Trophoblast cell (in vitro differentiated cells and primary cell): ENCODE measurements around the gene VCAM1.
"Not testable (repeated sequence)": the region's sequence is repeated elsewhere in the genome, so short reads cannot be mapped to it uniquely, and the experiment has no call there.

ENCODE experiments used
- DNase-seq, 2 donors: peaks; one replicate each; pipeline ENCODE4 v3.0.0-alpha.2; 2016
- H2AFZ ChIP-seq: 2 replicates; pipeline ENCODE4 v1.6.1; 2013; ENCODE audit warnings: low read length, moderate library complexity, mild to moderate bottlenecking; ENCODE audit not compliant: insufficient read depth, poor library complexity
- H2AK5ac ChIP-seq: 2 replicates; pipeline ENCODE4 v1.6.1; 2013; ENCODE audit warnings: mild to moderate bottlenecking, low read length
- H2BK120ac ChIP-seq: 2 replicates; pipeline ENCODE4 v1.6.1; 2013; ENCODE audit warnings: low read length, mild to moderate bottlenecking, moderate library complexity; ENCODE audit not compliant: insufficient read depth, poor library complexity
- H2BK12ac ChIP-seq: 2 replicates; pipeline ENCODE4 v1.6.1; 2013; ENCODE audit warnings: mild to moderate bottlenecking, low read length, moderate library complexity
- H2BK5ac ChIP-seq: 2 replicates; pipeline ENCODE4 v1.6.1; 2013; ENCODE audit warnings: low read length, low read depth, moderate library complexity, mild to moderate bottlenecking; ENCODE audit not compliant: poor library complexity
- H3K14ac ChIP-seq: 2 replicates; pipeline ENCODE4 v1.6.1; 2013; ENCODE audit warnings: mild to moderate bottlenecking, low read length
- H3K18ac ChIP-seq: 2 replicates; pipeline ENCODE4 v1.6.1; 2013; ENCODE audit warnings: mild to moderate bottlenecking, low read length
- H3K23ac ChIP-seq: 2 replicates; pipeline ENCODE4 v1.6.1; 2013; ENCODE audit warnings: low read length
- H3K27ac ChIP-seq: 2 replicates; pipeline ENCODE4 v1.5.1; 2013; ENCODE audit warnings: low read depth, mild to moderate bottlenecking, inconsistent platforms, low read length, moderate library complexity
- H3K27me3 ChIP-seq: 2 replicates; pipeline ENCODE4 v1.6.1; 2013; ENCODE audit warnings: inconsistent platforms, mild to moderate bottlenecking, low read length, moderate library complexity; ENCODE audit not compliant: insufficient read depth
- H3K36me3 ChIP-seq, 2 experiments: 1 replicate in 1 of 2; 2 replicates in 1 of 2; pipeline ENCODE4 v1.6.1; 2013; ENCODE audit warnings: low read length in 2 of 2, mild to moderate bottlenecking in 2 of 2, moderate library complexity in 1 of 2; ENCODE audit not compliant: insufficient read depth in 2 of 2, control insufficient read depth in 1 of 2
- H3K4ac ChIP-seq: 2 replicates; pipeline ENCODE4 v1.6.1; 2013; ENCODE audit warnings: low read depth, mild to moderate bottlenecking, low read length, moderate library complexity
- H3K4me1 ChIP-seq, 2 experiments: 1 replicate in 1 of 2; 2 replicates in 1 of 2; pipeline ENCODE4 v1.6.1; 2013; ENCODE audit warnings: low read length in 2 of 2, mild to moderate bottlenecking in 2 of 2, moderate library complexity in 1 of 2; ENCODE audit not compliant: insufficient read depth in 2 of 2, control insufficient read depth in 1 of 2
- H3K4me2 ChIP-seq: 2 replicates; pipeline ENCODE4 v1.6.1; 2013; ENCODE audit warnings: inconsistent platforms, mild to moderate bottlenecking, low read length, moderate library complexity
- H3K4me3 ChIP-seq: 2 replicates; pipeline ENCODE4 v1.5.1; 2013; ENCODE audit warnings: mild to moderate bottlenecking, low read depth, low read length, inconsistent platforms
- H3K79me1 ChIP-seq: one replicate; pipeline ENCODE4 v1.6.1; 2013; ENCODE audit warnings: low read length
- H3K79me2 ChIP-seq: 2 replicates; pipeline ENCODE4 v1.6.1; 2013; ENCODE audit warnings: low read length, mild to moderate bottlenecking; ENCODE audit not compliant: control insufficient read depth, insufficient read depth, poor library complexity
- H3K9ac ChIP-seq: 2 replicates; pipeline ENCODE4 v1.6.1; 2013; ENCODE audit warnings: mild to moderate bottlenecking, low read length
- H3K9me3 ChIP-seq: 2 replicates; pipeline ENCODE4 v1.6.1; 2013; ENCODE audit warnings: low read depth, mild to moderate bottlenecking, control low read depth, inconsistent platforms, low read length; ENCODE audit not compliant: insufficient read depth
- H4K12ac ChIP-seq: 2 replicates; pipeline ENCODE4 v1.6.1; 2013; ENCODE audit warnings: low read depth, mild to moderate bottlenecking, low read length, moderate library complexity
- H4K8ac ChIP-seq: 2 replicates; pipeline ENCODE4 v1.6.1; 2013; ENCODE audit warnings: low read depth, mild to moderate bottlenecking, low read length, moderate library complexity
- H4K91ac ChIP-seq: one replicate; pipeline ENCODE4 v1.6.1; 2013; ENCODE audit warnings: low read depth, mild to moderate bottlenecking, low read length, moderate library complexity
- WGBS: extraction: QIAGEN DNeasy Blood & Tissue Kit; methylation state at CpG from one replicate; pipeline ENCODE4 v1.1.7; 2013; ENCODE audit warnings: missing lambda C conversion rate; ENCODE audit not compliant: insufficient read length, insufficient coverage; ENCODE audit errors: extremely low coverage; 5-methylcytosine and 5-hydroxymethylcytosine counted together

VCAM1 gene

GRCh38 chr1:100710906-100711682 is 8.4 kb upstream of the VCAM1 start:
- H3K27me3 ChIP-seq: no peaks in the 10 kb centered on the region

DNA sequence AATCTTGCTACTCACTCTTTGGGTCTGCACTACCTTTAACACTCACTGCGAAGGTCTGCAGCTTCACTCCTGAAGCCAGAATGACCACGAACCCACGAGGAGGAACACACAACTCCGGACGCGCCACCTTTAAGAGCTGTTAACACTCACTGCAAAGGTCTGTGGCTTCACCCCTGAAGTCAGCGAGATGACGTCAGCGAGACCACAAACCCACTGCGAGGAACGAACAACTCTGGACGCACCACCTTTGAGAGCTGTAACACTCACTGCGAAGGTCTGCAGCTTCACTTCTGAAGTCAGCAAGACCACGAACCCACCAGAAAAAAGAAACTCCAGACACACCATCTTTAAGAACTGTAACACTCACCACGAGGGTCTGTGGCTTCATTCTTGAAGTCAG is 6.5 kb upstream of the VCAM1 start:
- H3K4me2 ChIP-seq, H3K18ac ChIP-seq, H2BK5ac ChIP-seq, H2AFZ ChIP-seq, H2BK120ac ChIP-seq, H3K9me3 ChIP-seq, H3K4ac ChIP-seq, H3K27ac ChIP-seq, H3K79me1 ChIP-seq, H4K8ac ChIP-seq, H3K4me3 ChIP-seq, H2BK12ac ChIP-seq, H3K23ac ChIP-seq, H3K27me3 ChIP-seq, H4K91ac ChIP-seq, H4K12ac ChIP-seq, H3K4me1 ChIP-seq, H3K79me2 ChIP-seq, DNase-seq, H3K36me3 ChIP-seq, H3K9ac ChIP-seq: not testable (repeated sequence)
- peak overlapping the region; percentile 56 for H3K14ac ChIP-seq
- no CpG with 5 or more reads among the region's 15 CpGs for WGBS
- H2AK5ac ChIP-seq: peak overlapping the region; percentile 54

More at GRCh38 chr1:100710906-100711682, 8.4 kb upstream of the VCAM1 start:
- Histone ChIP-seq H4K8ac (no peak overlapping the region), H3K4me1 (peaks cover 3% of the 10 kb centered on the region in 2 experiments), H2BK5ac (no peak overlapping the region), H3K14ac (no peak overlapping the region), H3K79me2 (no peaks in the 10 kb centered on the region), H4K12ac (no peak overlapping the region), H2BK12ac (no peak overlapping the region), H3K18ac (no peak overlapping the region), H3K4me3 (no peak overlapping the region), H3K9me3 (no peaks in the 10 kb centered on the region), H3K23ac (no peak overlapping the region), H3K9ac (no peak overlapping the region), H3K27ac (no peak overlapping the region), H3K4me2 (no peak overlapping the region), H2AK5ac (no peak overlapping the region), H2BK120ac (no peak overlapping the region), H4K91ac (no peak overlapping the region), H3K4ac (no peak overlapping the region), H2AFZ (no peak overlapping the region), H3K36me3 (no peaks in the 10 kb centered on the region), H3K79me1 (no peaks in the 10 kb centered on the region)
- peak in 1 of 2 donors; percentile 9 for DNase-seq
- no CpG with 5 or more reads among the region's 1 CpG for WGBS

DNA sequence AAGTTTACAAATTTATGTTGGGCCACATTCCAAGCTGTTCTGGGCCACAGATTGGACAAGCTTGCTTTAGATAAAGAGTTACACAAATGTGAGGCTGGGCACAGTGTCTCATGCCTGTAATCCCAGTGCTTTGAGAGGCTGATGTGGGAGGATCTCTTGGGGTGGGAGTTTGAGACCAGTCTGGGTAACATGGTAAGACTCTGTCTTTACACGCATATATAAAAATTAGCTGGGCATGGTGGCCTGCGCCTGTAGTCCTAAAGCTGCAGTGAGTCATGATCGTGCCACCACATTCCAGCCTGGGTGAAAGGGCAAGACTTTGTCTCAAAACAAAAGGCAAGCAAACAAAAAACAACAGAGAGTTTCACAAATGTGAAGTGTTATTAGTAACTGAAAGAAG is 5.9 kb upstream of the VCAM1 start:
- H3K4me2 ChIP-seq: no peak overlapping the region
- no CpG with 5 or more reads among the region's 3 CpGs for WGBS
- H4K12ac ChIP-seq: no peak overlapping the region
- H3K4me1 ChIP-seq: peaks cover 3% of the 10 kb centered on the region in 2 experiments
- H2BK5ac ChIP-seq: no peak overlapping the region
- H3K4ac ChIP-seq: no peak overlapping the region
- H3K79me1 ChIP-seq: no peaks in the 10 kb centered on the region
- H3K27ac ChIP-seq: no peak overlapping the region
- H2BK120ac ChIP-seq: no peak overlapping the region
- no peak overlapping the region for H3K14ac ChIP-seq
- no peak overlapping the region for H3K9ac ChIP-seq
- no peak overlapping the region for H4K8ac ChIP-seq
- no peak overlapping the region for H3K18ac ChIP-seq
- H4K91ac ChIP-seq: no peak overlapping the region
- H2AFZ ChIP-seq: no peak overlapping the region
- H3K36me3 ChIP-seq: no peaks in the 10 kb centered on the region
- H2AK5ac ChIP-seq: no peak overlapping the region
- no peak overlapping the region for H3K4me3 ChIP-seq
- DNase-seq: peak; percentile 19 to 57
- H2BK12ac ChIP-seq: no peak overlapping the region
- no peaks in the 10 kb centered on the region for H3K9me3 ChIP-seq
- no peak overlapping the region for H3K23ac ChIP-seq
- no peaks in the 10 kb centered on the region for H3K79me2 ChIP-seq
- H3K27me3 ChIP-seq: no peaks in the 10 kb centered on the region

DNA sequence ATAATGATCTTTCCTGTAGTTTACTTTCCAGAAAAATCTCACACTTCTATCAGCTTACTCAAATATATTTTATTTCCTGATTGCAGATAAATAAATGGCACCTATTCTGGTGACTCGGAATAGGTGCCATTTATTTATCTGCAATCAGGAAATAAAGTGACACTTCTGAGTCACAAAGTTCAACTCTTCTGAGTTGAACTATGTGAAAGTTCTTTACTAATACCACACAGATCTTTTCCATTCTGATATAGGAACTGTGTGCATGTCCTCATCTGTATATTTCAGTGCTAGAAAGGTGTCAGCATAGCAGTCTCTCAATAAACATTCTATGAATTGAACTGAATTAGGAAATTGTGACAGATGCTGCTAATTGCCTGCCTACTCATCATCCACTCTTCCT is 4.9 kb upstream of the VCAM1 start:
- WGBS: no CpG with 5 or more reads among the region's 1 CpG
- no peaks in the 10 kb centered on the region for H3K27me3 ChIP-seq
- H3K14ac ChIP-seq: no peak overlapping the region
- no peak overlapping the region for H3K18ac ChIP-seq
- no peak overlapping the region for H2BK12ac ChIP-seq
- H2BK5ac ChIP-seq: no peak overlapping the region
- no peak overlapping the region for H3K27ac ChIP-seq
- no peak overlapping the region for H3K4me3 ChIP-seq
- no peaks in the 10 kb centered on the region for H3K9me3 ChIP-seq
- H2BK120ac ChIP-seq: no peak overlapping the region
- no peak overlapping the region for H4K12ac ChIP-seq
- H2AFZ ChIP-seq: no peak overlapping the region
- no peak overlapping the region for H3K4me2 ChIP-seq
- no peak overlapping the region for H4K8ac ChIP-seq
- no peaks in the 10 kb centered on the region for H3K36me3 ChIP-seq
- no peak overlapping the region for H2AK5ac ChIP-seq
- H3K4ac ChIP-seq: no peak overlapping the region
- H3K4me1 ChIP-seq: peaks cover 3% of the 10 kb centered on the region in 2 experiments
- no peak for DNase-seq
- no peak overlapping the region for H3K9ac ChIP-seq
- H3K23ac ChIP-seq: no peak overlapping the region
- no peaks in the 10 kb centered on the region for H3K79me1 ChIP-seq
- H3K79me2 ChIP-seq: no peaks in the 10 kb centered on the region
- no peak overlapping the region for H4K91ac ChIP-seq
